Jurkat, Clone E6-1 (cell line): ENCODE results near the gene CRYBA1.
"Not testable (repeated sequence)": the region's sequence is repeated elsewhere in the genome, so short reads cannot be mapped to it uniquely, and the experiment has no call there.

ENCODE experiments used
- DNase-seq: peaks from one replicate; pipeline ENCODE4 v3.0.0-alpha.2; 2011; ENCODE audit warnings: low read depth, low spot score
- H3K4me3 ChIP-seq: 2 replicates; pipeline ENCODE4 v1.5.1; 2011; ENCODE audit warnings: mild to moderate bottlenecking, low read length, control low read depth, moderate library complexity

CRYBA1 gene

DNA sequence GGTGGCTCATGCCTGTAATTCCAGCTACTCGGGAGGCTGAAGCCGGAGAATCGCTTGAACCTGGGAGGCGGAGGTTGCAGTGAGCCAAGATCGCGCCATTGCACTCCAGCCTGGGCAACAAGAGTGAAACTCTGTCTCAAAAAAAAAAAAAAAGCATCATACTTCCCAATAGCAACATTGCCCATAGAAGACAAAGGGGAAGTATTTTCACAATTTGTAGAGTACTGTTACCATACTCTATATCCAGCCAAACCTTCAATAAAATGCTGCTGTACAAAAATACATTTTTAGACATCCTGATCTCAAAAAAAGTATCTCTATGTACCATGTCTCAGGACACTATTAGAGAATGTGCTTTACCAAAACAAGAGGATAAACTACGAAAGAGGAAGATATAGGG, 11.7 kb upstream of the CRYBA1 start:
- DNase-seq, H3K4me3 ChIP-seq: not testable (repeated sequence)

DNA sequence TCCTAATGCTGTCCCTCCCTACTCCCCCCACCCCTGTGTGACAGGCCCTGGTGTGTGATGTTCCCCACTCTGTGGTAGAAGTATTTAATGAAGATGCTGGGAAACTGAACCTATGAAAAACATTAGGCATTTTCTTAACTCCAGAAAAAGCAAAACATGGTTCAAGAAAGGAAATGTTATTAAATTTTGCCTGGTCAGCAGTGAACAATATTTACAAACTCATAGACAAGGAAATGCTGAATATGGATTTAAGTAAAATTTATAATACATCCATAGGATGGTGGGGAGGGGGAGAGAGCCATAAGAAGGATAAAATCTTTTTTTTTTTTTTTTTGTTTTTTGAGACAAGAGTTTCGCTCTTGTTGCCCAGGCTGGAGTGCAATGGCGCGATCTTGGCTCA, 10.8 kb upstream of the CRYBA1 start:
- H3K4me3 ChIP-seq = no peak overlapping the region

DNA sequence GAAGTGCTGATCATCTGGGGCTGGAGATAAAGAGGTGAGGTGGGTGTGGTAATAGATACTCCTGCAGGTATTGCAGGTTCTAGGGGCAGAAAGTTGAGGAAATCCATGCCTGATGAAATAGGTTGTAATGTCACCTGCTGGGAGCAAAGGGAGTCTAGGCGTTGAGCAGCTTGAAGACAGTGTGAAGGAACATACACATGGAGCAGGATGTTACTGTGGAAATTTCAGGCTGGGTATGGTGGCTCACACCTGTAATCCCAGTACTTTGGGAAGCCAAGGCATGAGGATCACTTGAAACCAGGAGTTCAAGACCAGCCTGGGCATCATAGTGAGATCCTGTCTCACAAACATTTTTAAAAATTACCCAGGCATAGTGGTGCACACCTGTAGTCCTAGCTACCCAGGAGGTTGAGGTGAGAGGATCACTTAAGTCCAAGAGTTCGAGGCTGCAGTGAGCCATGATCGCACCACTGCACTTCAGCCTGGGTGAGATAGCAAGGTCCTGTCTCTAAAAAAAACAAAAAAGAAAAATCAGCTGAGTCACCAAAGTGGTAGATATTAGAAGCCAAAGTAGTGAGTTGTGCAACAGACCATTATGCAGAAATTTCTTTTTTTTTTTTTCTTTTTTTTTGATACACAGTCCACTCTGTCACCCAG, 9.1 kb upstream of the CRYBA1 start:
- no peak overlapping the region for H3K4me3 ChIP-seq
- no peak for DNase-seq

More for the DNA sequence above, 10.8 kb upstream of the CRYBA1 start:
- DNase-seq = no peak

DNA sequence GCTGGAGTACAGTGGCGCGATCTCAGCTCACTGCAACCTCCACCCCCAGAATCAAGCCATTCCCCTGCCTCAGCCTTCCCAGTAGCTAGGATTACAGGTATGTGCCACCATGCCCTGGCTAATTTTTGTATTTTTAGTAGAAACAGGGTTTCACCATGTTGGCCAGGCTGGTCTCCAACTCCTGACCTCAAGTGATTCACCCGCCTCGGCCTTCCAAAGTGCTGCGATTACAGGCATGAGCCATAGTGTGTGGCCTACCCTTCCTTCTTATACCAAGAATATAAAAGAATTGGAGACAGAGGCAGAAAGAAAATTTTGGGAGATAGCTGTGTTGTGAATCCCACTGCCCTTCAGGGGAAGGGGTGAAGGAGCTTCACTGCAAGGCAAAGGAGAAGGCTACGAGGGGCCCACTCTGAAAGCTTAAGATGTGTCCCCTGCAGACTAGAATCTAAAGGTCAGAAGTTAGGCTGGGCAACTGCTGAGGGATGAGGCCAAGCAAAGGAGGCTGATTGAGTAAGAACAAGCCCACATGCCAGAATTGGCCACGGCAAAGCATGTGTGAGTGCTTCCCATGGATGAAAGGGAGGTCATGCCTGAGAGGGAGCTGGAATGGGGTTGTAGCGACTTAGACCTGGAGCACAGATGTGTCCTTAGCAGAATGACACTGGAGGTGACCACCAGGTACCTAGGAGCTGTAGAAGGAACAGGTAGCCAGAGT, 8.4 kb upstream of the CRYBA1 start:
- no peak for DNase-seq
- H3K4me3 ChIP-seq = no peak overlapping the region

DNA sequence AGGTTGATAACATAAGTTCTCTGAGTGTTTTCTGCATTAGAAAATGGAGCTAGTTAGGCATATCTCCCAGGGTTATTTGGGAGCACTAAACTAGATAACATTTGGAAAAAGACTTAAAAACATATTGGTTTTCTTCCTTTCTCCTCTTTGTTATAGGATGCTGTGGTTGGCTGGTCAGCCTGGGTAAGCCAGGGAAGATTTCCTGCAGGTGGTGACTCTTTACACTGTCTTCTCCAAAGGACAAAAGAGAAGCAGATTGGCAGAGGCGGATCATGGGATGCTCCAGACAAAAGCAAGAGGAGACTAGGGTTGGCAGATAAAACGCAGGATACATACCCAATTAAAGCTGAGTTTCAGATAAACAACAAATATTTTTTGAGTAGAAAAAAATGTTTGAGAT, 6.2 kb upstream of the CRYBA1 start:
- no peak for DNase-seq
- no peak overlapping the region for H3K4me3 ChIP-seq

DNA sequence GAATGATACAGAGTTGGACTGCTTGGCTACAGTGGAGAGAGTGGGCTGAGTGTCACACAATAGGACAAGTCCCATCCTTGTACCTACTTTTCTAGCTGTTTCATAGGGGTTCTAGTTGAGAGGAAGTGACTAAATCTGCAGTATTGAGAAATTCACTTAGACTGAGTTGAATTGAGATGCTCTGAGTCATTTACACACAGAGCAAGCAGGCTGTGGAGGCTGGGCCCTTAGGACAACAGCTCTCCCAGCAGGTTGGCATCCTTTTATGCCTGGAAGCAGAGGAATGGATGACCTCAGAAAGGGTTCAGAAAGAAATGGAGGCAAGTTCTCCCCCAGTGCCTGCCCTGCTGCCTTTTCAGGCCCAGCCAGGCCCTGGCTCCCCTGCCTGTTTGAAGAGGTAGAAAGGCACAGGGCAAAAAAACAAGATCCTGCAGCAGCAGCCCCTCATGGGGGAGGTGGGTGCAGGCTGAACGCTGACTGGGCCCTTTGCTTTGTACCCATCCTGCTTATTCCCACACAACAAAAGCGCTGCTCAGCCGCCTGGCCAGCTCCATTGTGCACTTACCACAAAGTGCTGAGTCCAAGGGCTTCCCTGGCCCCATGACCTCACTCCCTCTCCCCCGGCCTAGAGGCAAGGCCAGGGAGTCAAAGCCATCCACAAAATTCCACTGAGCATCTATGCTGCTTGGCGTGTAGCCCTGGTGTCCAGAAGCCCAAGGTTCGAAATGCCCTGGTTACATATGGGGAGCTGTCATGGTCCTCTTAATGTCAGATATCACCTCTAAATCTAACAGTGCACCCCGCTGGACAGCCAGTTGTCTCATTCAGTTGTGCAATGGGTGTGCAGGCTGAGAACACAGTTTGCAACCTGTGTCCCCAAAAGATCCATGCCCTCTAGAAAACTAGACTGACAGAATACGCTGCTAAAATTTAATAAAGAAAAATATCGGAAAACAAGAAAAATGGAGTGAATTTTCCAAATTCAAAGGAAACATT, 5.4 kb upstream of the CRYBA1 start:
- no peak for DNase-seq
- no peak overlapping the region for H3K4me3 ChIP-seq

- no peak for DNase-seq
- H3K4me3 ChIP-seq = no peak overlapping the region
These were observed 4.6 kb upstream of the CRYBA1 start for GRCh38 chr17:29242051-29242450.

DNA sequence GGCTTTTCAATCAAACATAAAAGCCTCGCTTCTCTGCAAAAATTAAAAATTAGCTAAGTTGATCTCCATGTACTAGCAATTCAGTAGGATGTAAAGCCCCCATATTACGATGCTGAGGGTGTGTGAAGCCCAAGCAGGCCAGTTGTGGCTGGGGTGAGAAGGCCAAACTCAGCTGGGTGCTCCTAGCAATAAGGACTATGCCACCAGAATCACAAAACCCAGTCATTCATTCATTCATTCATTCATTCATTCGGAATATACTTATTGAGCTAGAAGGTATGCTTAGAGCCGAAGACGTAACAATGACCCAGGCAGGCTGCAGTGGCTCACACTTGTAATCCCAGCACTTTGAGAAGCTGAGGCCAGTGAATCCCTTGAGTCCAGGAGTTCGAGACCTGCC, 3.9 kb upstream of the CRYBA1 start:
- H3K4me3 ChIP-seq = no peak overlapping the region
- no peak for DNase-seq

DNA sequence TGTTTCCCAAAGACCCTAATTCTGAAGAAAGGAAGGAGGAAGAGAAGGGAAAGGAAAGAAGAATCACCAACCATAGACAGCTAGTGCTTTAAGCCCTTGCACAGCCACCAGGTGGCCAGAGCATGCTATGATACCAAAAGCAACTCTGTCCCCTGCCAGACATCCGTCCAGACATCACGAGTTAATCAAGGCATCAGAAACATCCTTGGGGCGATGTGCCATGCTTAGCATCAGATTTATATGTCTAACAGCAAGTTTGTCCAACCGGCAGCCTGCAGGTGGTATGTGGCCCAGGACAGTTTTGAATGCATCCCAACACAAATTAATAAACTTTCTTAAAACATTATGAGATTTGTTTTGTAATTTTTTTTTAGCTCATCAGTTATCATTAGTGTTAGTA, 2.9 kb upstream of the CRYBA1 start:
- H3K4me3 ChIP-seq = no peak overlapping the region
- peak; percentile 20 for DNase-seq

- no peak overlapping the region for H3K4me3 ChIP-seq
- DNase-seq = no peak
These were observed 1.3 kb upstream of the CRYBA1 start for GRCh38 chr17:29245401-29245800.

DNA sequence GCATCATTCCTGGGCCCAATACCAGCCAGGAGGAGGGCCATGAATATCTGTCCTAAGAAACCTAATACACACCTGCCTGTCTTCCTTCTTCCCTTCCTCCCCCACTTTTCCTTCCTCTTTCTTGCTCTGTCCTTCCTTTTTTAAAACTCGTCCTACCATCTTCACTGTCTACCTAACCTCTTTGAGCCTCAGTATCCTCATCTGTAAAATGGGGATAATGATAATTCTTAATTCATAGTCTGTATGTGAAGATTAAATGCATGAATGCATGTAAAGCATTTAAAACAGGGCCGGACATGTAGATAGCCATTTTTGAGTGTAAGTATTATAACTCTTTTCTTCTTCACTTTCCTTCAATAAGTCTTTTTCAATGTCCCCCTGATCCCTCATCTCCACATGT, 560 bp downstream of the CRYBA1 start:
- no peak for DNase-seq
- no peak overlapping the region for H3K4me3 ChIP-seq

DNA sequence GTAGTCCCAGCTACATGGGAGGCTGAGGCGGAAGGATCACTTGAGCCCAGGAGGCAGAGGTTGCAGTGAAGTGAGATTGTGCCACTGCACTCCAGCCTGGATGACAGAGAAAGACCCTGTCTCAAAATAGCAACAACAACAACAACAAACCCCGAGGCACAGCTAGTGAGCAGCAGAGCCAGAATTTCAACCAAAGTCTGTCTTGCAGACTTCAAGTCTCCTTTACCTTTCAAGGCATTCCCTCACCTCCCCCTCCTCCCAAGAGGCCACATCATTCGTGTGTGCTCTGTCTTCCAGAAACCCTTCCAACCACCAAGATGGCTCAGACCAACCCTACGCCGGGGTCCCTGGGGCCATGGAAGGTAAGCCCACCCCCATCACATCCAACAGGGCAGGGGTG, 2.2 kb downstream of the CRYBA1 start:
- no peak overlapping the region for H3K4me3 ChIP-seq
- no peak for DNase-seq

DNA sequence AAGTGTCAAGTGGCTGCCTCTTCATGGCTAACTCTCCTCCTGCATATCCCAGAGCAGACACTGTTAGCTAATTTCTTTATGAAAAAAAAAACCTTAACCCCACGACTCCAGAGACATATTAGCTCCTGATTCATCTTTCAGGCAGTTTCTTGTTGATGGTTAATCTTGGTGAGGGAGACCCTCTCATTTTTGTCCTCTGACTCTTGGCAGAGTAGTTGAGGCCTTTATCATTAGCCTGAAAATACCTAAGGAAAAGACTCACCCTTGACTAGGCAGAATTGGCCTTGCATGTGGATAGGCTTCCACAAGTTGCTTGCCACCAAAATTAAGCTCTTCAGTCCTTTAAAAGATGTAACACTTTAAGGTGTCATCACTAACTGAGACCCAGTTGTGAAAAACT, 4.0 kb downstream of the CRYBA1 start:
- DNase-seq = no peak
- H3K4me3 ChIP-seq = no peak overlapping the region

- DNase-seq = no peak
- no peak overlapping the region for H3K4me3 ChIP-seq
These were observed 4.5 kb downstream of the CRYBA1 start for GRCh38 chr17:29251184-29251583.

GRCh38 chr17:29252101-29252791, 5.6 kb downstream of the CRYBA1 start:
- DNase-seq = peak; percentile 35
- no peak overlapping the region for H3K4me3 ChIP-seq

GRCh38 chr17:29253037-29253436, 6.4 kb downstream of the CRYBA1 start:
- DNase-seq = no peak
- no peak overlapping the region for H3K4me3 ChIP-seq

- no peak overlapping the region for H3K4me3 ChIP-seq
- no peak for DNase-seq
These were observed 9.4 kb downstream of the CRYBA1 start for GRCh38 chr17:29255926-29256522.

GRCh38 chr17:29256735-29257466, 10.2 kb downstream of the CRYBA1 start:
- no peak overlapping the region for H3K4me3 ChIP-seq
- DNase-seq = no peak
